BE2C (cell line): ENCODE measurements around the gene AMMECR1L.
"Not testable (repeated sequence)": the region's sequence is repeated elsewhere in the genome, so short reads cannot be mapped to it uniquely, and the experiment has no call there.

ENCODE experiments used
- DNase-seq: peaks from one replicate; pipeline ENCODE4 v3.0.0-alpha.2; 2020
- H3K27me3 ChIP-seq: fragments of 250-450 bp; sonication (Bioruptor Pico); 2 replicates; pipeline ENCODE4 v1.5.1; 2020; ENCODE audit warnings: mild to moderate bottlenecking
- H3K36me3 ChIP-seq: fragments of 250-450 bp; sonication (Bioruptor Pico); 2 replicates; pipeline ENCODE4 v1.5.1; 2020; ENCODE audit warnings: mild to moderate bottlenecking
- H3K4me1 ChIP-seq: fragments of 250-450 bp; sonication (Bioruptor Pico); 2 replicates; pipeline ENCODE4 v1.5.1; 2020
- H3K4me3 ChIP-seq: 2 replicates; pipeline ENCODE4 v1.5.1; 2011; ENCODE audit warnings: low read depth, low read length
- H3K9me3 ChIP-seq: fragments of 250-450 bp; sonication (Bioruptor Pico); 2 replicates; pipeline ENCODE4 v1.5.1; 2020
- TF ChIP-seq, protein P1 (sequence below): IDR thresholded peaks from 2 replicates; pipeline ENCODE4 v1.5.1; 2012; ENCODE audit warnings: mild to moderate bottlenecking, low read depth, low read length

Gene AMMECR1L

DNA sequence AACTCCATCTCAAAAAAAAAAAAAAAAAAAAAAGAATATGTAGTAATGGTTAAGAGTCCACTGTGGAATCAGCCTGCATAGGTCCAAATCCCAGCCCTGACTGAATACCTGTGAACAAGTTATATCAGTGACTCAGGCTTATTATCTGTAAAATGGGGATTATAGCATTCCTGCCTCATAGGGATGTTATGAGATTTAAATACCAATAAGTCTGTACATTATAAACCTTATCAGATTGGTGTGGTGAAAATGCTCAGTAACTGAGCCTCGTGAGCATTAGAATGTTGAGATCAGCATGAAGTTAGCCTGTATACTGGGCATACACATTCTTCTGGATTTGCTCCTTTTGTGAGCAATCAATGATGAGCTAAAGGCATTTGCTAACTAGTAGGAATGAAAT, 3.0 kb upstream of the AMMECR1L start:
- no peak for DNase-seq

DNA sequence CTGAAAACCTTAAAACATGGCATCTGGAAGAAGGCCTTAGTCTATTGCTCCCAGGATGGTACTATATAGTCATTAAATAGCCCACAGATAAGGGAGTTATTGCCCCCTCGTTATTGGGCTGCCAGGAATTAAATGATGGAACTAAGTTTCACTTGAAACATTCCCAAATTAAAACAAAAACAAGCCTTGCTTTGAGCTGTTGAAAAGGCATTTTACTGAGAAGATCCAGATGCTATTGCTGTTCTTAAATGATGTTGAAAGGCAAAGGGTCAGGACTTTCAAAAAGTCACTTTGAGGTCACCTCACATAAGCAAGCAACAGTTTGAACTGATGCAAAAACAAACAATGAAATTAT, 2.0 kb upstream of the AMMECR1L start:
- peak overlapping the region; percentile 51; the same call in 1 of the 2 replicates for H3K4me3 ChIP-seq
- no peaks in the 10 kb centered on the region for H3K4me1 ChIP-seq
- no peak for DNase-seq
- TF ChIP-seq, protein P1, sequence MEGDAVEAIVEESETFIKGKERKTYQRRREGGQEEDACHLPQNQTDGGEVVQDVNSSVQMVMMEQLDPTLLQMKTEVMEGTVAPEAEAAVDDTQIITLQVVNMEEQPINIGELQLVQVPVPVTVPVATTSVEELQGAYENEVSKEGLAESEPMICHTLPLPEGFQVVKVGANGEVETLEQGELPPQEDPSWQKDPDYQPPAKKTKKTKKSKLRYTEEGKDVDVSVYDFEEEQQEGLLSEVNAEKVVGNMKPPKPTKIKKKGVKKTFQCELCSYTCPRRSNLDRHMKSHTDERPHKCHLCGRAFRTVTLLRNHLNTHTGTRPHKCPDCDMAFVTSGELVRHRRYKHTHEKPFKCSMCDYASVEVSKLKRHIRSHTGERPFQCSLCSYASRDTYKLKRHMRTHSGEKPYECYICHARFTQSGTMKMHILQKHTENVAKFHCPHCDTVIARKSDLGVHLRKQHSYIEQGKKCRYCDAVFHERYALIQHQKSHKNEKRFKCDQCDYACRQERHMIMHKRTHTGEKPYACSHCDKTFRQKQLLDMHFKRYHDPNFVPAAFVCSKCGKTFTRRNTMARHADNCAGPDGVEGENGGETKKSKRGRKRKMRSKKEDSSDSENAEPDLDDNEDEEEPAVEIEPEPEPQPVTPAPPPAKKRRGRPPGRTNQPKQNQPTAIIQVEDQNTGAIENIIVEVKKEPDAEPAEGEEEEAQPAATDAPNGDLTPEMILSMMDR = no peak
- H3K27me3 ChIP-seq = no peaks in the 10 kb centered on the region
- H3K9me3 ChIP-seq = no peaks in the 10 kb centered on the region
- no peaks in the 10 kb centered on the region for H3K36me3 ChIP-seq

More for the DNA sequence above, 3.0 kb upstream of the AMMECR1L start:
- Histone ChIP-seq H3K4me3 (no peak overlapping the region), H3K9me3 (no peaks in the 10 kb centered on the region), H3K27me3 (no peaks in the 10 kb centered on the region), H3K36me3 (no peaks in the 10 kb centered on the region), H3K4me1 (no peaks in the 10 kb centered on the region)
- TF ChIP-seq, protein P1 = no peak

DNA sequence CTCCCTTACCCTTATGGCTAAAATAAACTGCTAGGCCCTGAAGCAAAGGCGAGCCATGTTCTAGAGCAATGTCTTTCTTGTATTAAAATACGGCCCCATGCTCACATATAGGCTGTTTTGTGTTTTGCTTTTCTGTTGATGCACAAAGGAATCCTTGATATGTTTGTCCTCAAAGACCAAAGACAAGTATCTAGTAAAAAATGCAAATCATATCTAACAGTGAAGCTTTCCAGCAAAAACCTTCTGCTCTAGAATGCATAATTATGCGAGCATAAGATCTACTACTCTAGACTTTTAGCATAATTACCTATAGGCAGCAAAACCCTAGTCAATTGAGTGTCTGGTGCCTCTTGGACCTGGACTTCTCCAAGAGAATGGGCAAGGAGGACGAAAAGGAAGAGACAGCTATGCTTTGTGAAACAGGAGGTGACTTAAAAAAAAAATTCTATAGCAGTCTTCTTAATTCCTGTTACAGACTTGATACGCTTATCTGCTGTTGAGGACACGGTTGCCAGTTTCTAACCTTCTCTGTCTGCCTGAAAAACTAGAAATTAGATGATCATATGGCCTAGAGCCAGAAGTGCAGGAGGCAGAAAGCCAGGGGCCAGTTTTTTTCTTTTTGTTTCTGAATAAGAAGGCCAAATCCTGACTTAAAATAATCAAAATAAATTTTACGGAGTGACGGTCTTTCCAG, 1.5 kb upstream of the AMMECR1L start:
- no peaks in the 10 kb centered on the region for H3K4me1 ChIP-seq
- no peaks in the 10 kb centered on the region for H3K36me3 ChIP-seq
- no peak for DNase-seq
- H3K4me3 ChIP-seq = peak overlapping the region; percentile 51
- no peaks in the 10 kb centered on the region for H3K9me3 ChIP-seq
- TF ChIP-seq, protein P1 = no peak
- H3K27me3 ChIP-seq = no peaks in the 10 kb centered on the region

DNA sequence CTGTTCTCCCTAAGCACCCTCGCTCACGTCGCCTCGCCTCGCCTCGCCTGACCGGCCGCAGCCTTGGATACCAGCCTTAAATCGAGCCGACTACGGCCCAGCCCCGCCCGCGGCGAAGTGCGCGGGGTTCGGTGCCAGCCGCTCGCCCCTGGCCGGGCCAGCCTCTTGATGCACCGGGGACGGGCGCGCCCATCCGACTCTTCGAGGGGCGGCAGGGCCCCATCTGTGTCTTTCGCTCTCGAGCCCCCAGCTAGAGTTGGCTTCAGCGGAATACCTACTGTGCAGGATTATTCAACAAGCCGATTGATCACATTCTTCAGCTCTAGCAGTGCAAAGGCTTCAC, 808 bp upstream of the AMMECR1L start:
- not testable (repeated sequence) for H3K4me1 ChIP-seq, H3K36me3 ChIP-seq, H3K9me3 ChIP-seq, H3K27me3 ChIP-seq, DNase-seq
- H3K4me3 ChIP-seq = peak overlapping the region; percentile 51

DNA sequence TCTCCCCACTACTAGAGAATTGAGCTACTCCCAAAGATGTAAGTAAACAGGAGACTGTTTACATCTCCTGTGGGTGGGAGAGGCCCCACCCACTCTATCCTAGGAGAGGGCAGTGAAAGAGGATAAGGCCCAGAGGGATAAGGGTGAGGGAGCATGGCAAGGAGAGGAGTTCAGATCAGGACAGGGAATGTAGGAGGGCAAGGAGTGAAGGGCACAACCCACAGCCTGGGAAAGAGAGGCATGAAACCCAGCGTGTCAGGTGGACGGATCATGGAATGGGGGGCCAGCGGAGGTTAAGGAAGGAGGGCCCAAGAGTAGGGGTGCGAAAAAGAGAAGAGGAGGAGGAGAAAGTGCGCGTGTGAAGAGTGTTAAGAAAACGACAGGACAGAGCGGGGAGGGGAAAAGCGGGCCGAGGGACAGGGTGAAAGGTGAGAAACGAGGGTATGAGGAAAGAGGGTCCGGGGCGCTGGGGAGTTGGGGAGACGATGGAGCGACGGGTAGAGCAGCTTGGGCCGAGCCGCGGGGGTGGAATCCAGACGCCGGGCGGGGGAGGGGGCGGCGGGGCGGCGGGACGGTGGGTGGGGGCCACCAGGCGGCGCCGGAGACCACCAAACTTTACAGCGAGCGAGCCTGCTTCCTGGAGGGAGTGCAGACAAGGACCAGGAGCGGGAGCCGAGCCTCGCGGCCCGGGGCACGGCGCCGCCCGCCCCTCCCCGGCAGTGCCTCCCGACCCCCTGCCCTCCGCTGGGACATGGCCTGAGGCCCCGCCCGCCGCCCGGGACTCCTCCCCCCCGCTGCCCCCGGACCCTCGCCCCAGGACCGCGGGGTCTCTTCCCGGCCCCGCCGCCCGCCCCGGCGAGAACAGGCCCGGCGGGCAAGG, 655 bp downstream of the AMMECR1L start:
- DNase-seq = peak; percentile 60
- H3K27me3 ChIP-seq, H3K9me3 ChIP-seq, H3K36me3 ChIP-seq, H3K4me1 ChIP-seq: not testable (repeated sequence)
- peak overlapping the region; percentile 58 for H3K4me3 ChIP-seq

DNA sequence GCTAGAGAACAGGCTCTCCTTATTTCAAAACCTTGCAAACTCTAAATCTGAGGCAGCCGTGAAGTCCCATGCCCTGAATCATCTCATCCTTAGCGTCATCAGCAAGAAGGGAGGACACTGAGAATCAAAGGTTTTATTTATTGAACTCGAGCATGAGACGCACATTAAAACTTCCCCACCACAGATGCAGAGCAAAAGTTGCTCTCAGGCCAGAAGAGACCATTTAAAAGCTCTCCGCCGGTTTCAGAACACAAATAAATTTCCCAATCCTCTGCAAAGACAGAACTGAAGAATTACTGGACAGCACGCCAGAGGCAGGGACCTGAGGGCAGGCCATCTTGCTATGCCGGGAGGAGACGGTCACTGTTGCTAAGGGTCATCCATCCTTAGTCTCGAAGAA, 1.3 kb downstream of the AMMECR1L start:
- Histone ChIP-seq H3K4me3 (peak overlapping the region; percentile 58), H3K36me3 (no peaks in the 10 kb centered on the region; the same call in 1 of the 2 replicates)
- no peak for DNase-seq

More for the DNA sequence above, 1.3 kb downstream of the AMMECR1L start:
- TF ChIP-seq, protein P1 = no peak
- Histone ChIP-seq H3K27me3 (no peaks in the 10 kb centered on the region), H3K9me3 (no peaks in the 10 kb centered on the region), H3K4me1 (no peaks in the 10 kb centered on the region)
